ENCODE data around the gene C5orf24.

GRCh38 chr5:134844252-134844651 is 1.5 kb upstream of the C5orf24 start:
- TF ChIP-seq, protein P1, sequence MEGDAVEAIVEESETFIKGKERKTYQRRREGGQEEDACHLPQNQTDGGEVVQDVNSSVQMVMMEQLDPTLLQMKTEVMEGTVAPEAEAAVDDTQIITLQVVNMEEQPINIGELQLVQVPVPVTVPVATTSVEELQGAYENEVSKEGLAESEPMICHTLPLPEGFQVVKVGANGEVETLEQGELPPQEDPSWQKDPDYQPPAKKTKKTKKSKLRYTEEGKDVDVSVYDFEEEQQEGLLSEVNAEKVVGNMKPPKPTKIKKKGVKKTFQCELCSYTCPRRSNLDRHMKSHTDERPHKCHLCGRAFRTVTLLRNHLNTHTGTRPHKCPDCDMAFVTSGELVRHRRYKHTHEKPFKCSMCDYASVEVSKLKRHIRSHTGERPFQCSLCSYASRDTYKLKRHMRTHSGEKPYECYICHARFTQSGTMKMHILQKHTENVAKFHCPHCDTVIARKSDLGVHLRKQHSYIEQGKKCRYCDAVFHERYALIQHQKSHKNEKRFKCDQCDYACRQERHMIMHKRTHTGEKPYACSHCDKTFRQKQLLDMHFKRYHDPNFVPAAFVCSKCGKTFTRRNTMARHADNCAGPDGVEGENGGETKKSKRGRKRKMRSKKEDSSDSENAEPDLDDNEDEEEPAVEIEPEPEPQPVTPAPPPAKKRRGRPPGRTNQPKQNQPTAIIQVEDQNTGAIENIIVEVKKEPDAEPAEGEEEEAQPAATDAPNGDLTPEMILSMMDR (IDR thresholded peaks at IDR 0.05): no peak
- TF ChIP-seq POLR2A (IDR thresholded peaks at IDR 0.05): no peak

Data from testis (tissue), 2 donors.